Activated CD4-positive, CD25-positive, alpha-beta regulatory T cell treated with anti-CD3 and anti-CD28 coated beads, Interleukin-2, amount 50 U/mL, for 16 hours (primary cell): Measurements from ENCODE around the gene SCUBE1.

Experiments used
- DNase-seq: peaks from one replicate; pipeline ENCODE4 v3.0.0-alpha.2; 2020; ENCODE audit warnings: low read depth, low spot score

SCUBE1 gene

GRCh38 chr22:43260331-43261231, 82.6 kb downstream of the SCUBE1 start:
- DNase-seq: no peak

GRCh38 chr22:43257961-43258360, 85.2 kb downstream of the SCUBE1 start:
- no peak for DNase-seq

- no peak for DNase-seq
Observed at GRCh38 chr22:43257549-43257948, 85.6 kb downstream of the SCUBE1 start.

GRCh38 chr22:43256976-43257545, 86.1 kb downstream of the SCUBE1 start:
- no peak for DNase-seq

GRCh38 chr22:43256569-43256968, 86.6 kb downstream of the SCUBE1 start:
- DNase-seq: no peak

- no peak for DNase-seq
Observed at GRCh38 chr22:43255299-43255698, 87.9 kb downstream of the SCUBE1 start.

- DNase-seq: no peak
Observed at GRCh38 chr22:43253839-43254238, 89.3 kb downstream of the SCUBE1 start.

GRCh38 chr22:43252319-43252718, 90.9 kb downstream of the SCUBE1 start:
- no peak for DNase-seq

- DNase-seq: no peak
Observed at GRCh38 chr22:43249789-43250471, 93.2 kb downstream of the SCUBE1 start.

GRCh38 chr22:43247546-43248260, 95.5 kb downstream of the SCUBE1 start:
- DNase-seq: no peak

GRCh38 chr22:43246188-43246587, 97.0 kb downstream of the SCUBE1 start:
- DNase-seq: no peak

- DNase-seq: no peak
Observed at GRCh38 chr22:43245717-43246116, 97.5 kb downstream of the SCUBE1 start.

- DNase-seq: no peak
Observed at GRCh38 chr22:43244803-43245527, 98.2 kb downstream of the SCUBE1 start.

GRCh38 chr22:43244402-43244801, 98.8 kb downstream of the SCUBE1 start:
- no peak for DNase-seq

GRCh38 chr22:43243324-43243723, 99.8 kb downstream of the SCUBE1 start:
- no peak for DNase-seq

GRCh38 chr22:43242627-43243026, 100.5 kb downstream of the SCUBE1 start:
- DNase-seq: no peak

GRCh38 chr22:43241699-43242386, 101.3 kb downstream of the SCUBE1 start:
- DNase-seq: no peak

- DNase-seq: no peak
Observed at GRCh38 chr22:43241138-43241597, 102.0 kb downstream of the SCUBE1 start.

- DNase-seq: no peak
Observed at GRCh38 chr22:43240614-43241013, 102.6 kb downstream of the SCUBE1 start.

GRCh38 chr22:43239956-43240355, 103.2 kb downstream of the SCUBE1 start:
- no peak for DNase-seq
